ENCODE results near the gene SCN3A.

The SCN3A gene

DNA sequence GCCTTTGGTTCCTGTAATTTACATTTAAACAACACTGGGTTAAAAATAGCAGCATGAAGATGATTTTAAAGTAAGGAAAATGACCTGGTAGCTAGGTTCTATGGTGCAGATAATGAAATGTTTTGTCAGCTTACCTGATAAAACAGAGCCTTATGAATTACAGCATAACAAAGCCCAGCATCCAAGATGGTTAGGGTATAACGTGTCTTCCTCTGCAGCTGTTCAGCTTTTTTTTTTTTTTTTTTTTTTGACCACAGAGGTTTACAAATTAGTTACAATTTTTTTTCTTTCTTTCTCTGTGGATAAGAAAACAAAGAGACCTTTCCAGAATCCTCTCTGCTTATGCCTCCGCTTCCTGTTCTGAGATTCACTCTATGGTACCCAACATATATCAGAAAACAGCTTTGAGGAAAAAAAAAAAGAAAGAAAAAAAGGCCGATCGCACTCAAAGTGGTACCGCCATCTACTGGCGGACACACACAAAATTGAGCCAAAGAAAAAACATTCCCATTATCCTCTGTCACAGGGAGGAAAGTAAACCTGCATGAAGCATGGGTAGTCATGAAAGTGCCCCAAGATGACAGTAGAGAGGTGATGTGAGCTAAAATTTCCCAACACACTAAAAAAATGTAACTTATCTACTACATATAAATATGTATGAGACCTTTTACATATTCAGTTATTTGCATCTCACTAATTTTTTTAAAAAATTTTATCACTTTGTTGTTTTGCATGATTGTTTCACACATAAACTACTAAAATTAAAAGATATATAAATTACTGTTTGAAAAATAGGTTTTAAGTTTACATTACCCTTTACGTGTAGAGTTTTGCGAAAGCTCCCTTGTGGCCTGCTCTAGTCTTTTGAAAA lies at the start of gene SCN3A:
TSS of gene SCN3A (minus strand) at position 362 of the 871 bp plus-strand sequence. CDS start 27,656 bp downstream, outside the sequence.
- no peak for DNase-seq

DNA sequence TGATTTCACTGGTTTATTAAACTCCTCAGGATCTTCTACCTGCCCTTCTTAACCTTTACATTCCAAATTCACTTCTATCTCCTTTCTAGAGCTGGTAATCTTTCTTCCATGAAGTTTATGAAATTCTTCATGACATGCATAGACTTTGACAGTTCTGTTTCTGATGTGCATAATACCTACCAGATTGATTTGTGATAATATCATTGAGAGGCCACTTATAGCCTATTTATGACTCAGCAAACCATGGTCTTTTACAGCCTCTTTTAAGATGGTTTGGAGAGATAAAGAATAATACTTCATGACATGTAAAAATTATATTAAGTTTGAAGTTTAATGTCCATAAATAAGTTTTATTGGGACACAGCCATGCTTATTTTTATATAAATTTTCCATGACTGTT lies 49.3 kb upstream of the SCN3A start:
- DNase-seq = no peak

DNA sequence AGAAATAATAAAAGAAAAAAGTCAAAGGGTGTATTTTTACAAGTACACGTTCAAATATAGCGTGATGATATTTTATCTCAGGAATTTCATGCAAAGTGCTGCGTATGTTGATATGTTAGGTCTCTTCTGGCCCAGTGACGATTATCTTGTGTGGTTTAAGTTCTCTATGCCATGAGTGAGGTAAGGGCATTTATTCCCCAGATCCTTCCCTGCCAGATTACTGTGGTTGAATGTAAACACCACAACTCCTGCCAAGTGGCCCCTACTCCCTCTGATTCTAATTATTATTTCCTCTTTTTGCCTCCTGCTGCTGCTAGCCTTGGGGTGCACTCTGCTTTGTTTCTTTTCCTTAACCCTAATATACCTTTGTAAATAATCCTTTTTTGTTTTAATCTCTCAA lies 47.5 kb upstream of the SCN3A start:
- no peak for DNase-seq

DNA sequence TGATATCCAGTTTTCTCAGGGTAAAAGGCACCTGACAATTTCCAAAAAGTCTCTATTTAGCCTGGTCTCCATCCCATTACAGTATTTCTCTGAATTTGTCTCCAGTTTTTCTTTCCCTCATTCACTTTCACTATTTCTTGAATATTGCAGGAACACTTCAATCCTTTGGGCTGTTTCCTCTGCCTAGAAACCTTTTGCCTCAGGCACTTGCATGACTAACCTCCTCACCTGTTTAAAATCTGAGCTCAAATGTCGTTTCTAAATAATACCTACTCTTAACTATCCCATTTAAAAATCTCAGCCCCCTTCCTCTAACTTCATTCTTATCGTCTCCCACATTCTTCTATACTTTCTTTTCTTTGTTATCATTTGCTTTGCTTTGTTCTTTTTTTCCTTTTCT lies 44.4 kb upstream of the SCN3A start:
- no peak for DNase-seq

DNA sequence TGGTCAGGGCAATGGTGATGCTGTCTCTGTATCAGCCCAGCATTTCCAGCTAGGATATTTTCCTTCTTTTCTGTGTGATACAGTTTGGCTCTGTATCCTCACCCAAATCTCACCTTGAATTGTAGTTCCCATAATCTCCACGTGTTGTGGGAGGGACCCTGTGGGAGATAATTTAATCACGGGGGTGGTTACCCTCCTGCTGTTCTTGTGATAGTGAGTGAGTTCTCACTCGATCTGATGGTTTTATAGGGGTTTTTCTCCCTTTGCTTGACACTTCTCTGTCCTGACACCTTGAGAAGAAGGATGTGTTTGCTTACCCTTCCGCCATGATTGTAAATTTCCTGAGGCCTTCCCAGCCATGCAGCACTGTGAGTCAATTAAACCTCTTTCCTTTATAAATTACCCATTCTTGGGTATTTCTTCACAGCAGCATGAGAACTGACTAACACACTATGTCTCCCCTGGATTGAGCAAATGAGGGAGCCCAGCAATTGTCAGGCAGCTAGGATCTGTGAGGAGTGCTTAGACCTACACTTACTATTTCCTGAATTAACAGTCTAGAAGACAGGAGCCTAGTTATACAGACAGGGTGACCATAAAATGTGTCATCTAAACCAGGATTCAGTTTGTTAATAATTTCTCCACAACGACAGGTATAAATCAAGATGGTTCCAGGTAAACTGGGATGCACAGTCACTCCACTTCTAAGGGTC lies 41.4 kb upstream of the SCN3A start:
- no peak for DNase-seq

DNA sequence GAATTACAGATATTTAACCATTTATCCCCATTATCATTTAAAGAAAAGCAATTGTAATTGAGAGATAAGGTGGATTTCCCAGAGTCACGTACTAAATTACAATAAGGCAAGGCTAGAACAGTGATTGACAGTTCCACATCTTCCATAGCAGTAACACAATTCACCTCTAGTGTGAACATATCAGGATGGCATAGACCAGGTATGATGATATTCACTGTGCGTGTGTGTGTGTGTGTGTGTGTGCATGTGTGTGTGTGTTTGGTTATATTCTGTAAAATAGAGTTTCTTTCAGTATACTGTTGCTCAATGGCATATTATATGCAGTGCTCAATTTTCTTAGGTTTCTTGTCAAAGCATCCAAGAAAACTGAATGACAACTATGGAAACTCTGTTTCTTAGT lies 37.1 kb upstream of the SCN3A start:
- DNase-seq = no peak

DNA sequence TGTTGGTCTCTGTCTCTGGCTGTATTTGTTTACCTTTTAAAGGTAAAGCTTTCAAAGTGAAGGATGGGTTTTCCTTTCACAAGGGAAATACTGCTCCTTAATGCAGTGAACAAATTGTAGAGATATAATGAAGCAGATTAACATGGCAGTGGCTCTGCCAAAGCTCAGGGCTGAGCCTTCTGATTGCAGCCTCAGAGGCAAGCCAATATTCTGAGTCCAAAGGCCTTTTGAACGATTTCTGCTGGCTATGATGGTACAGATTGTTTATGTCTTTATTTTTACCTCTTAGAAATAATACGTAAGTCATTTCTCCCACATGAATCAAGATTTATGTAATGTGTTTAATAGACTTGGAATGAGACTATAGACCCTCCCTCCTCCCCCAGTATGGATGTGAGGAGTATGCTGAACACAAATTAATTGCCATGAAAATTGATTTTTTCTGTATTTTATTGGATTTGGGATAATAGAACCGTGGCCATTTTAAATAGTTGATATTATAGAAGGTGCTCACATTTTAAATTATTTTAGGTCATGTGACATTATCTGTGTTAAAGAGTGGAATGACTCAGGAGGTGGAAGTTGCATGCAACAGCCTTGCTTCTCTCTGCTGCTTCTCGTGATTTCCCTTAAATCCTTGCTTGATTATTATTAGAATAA lies 36.1 kb upstream of the SCN3A start:
- no peak for DNase-seq

DNA sequence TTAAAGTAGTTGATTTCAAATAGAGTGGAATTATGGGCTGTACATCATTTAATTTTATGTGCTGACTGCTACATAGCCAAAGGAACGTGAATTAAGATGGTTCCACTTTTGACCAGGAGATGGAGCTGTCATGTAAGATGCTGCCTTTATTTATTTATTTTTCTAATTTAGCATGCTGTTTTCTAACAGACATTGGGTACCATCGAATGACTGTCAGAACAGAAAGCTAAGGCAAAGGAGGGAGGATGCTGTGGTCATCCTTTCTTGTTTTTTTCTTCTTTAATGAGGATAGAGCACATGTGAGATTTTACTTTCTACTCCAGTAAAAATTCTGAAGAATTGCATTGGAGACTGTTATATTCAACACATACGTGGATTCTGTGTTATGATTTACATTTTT lies 35.4 kb upstream of the SCN3A start, which contains the start of gene SCN2A:
TSS of gene SCN2A (plus strand) at position 185 of the 400 bp plus-strand sequence. CDS start 56,410 bp downstream, outside the sequence.
- DNase-seq = no peak

DNA sequence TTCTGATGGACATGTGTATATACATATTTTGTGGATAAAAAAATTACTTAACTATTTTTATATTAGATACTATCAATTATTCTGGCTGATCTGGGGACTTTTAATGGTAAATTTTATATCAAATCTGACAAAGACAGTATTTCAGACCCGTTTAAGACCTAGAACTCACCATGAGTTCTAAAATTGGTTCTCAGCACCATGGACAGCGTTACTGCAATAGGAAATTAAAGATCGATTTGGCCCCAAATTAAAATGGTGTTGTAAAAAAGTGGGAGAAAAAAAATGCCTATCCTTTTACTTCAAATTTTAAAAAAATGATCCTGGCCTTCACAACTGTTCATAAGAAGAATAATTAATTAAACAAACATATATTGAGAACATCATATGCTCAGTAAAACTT lies 34.4 kb upstream of the SCN3A start:
- no peak for DNase-seq

DNA sequence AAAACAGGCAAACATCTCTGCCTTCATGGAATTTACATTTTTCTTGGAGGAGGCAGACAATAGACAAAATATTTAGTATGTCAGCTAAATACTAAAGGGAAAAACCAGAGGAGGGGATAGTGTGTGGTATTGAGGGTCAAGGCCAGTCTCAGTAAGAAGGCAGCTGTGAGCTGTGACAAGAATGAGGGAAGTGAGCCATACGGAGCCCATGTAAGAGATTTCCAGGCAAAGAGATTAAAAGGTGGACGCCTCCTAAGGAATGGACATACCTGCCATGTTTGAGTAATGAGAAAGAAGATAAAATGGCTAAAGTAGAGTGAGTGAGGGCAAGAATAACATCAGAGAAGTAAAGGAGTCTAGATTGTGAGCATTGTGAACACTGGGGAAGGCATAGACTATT lies 33.2 kb upstream of the SCN3A start:
- no peak for DNase-seq

DNA sequence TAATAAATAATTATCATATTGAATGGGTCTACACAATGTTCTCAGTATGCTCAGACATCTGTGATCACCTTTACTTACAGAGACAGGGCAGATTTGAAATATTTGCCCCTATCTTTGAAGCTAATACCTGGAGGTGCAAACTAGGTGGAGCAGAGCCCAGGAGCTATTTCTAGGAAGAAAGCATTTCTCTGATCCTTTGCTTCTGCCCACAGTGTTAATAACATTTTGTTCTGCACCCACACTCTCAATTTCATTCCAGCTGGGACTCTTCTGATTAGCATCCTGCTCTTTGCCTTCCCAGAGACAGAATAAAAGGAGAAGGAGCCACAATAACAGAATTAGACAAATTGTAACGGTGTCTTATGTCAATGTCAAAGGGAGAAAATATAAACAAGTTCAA lies 23.7 kb upstream of the SCN3A start:
- no peak for DNase-seq

DNA sequence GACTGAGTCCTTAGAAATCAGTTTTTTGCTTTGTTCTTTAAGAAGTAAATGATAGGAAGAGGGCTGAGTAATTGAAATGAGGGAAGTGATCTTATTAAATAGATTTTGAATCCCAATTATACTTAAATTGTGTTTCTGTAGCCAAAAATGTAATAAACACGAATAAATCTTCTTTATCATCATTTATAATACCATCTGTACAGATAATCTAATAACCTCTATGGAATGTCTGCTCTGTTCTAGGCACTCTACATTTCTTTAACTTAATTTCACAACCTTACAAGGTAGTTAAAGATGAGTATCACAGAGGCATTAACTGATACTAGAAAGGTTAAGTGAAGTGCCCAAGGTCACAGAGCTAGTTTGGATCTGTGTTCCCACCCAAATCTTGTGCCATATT lies 21.1 kb upstream of the SCN3A start:
- no peak for DNase-seq

DNA sequence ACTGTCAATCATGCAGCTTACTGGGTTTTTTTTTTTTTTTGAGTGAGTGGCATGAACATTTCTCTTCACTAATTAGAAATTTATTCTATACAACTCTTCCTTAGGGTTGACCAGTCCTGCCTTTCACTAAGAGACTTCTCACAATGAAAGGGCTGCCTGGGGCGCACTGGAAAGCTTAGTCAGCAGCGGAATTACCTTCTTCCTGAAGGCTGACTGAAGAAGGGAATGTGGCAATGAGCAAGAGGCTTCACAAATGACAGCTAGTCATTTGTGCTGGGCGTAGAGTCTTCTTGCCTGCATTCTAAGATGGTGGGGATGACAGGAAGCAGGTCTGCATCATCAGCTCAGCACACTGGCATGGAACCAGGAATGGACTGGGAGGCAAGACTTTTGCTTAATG lies 15.6 kb upstream of the SCN3A start:
- DNase-seq = no peak

DNA sequence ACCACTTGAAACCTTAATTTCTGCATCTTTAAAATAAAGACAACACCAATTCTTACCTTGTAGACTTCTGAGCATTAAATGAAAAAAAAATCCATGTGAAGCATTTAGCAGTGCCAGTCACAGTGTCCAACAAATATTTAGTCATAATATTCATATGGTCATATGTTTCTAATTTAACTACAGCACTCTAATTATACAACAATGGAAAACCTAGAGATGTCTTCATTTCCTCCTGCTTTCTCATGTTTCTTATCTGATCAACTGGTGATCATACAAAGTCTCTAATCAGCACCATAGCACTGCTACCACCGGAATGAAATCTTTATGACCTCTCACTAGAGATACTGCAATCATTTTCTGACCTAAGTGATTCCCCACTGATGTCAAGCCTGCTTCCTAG lies 10.2 kb upstream of the SCN3A start:
- no peak for DNase-seq

DNA sequence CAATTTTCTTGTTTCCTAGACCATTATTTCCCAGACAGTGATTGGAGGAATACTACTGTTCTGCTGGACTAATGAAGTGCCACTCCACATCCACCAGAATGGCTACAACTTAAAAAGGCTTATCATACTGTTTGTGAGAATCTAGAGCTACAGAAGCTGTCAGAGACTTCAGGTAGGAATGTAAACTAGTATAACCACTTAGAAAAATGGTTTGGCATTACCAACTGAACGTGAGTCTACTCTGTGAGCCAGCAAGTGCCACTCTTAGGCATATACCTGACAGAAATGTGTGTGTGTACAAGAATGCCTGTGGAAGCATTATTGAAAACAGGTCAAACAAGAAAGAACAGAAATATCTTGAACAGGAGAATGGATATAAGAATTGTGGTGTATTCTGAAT lies 4.2 kb upstream of the SCN3A start:
- no peak for DNase-seq

DNA sequence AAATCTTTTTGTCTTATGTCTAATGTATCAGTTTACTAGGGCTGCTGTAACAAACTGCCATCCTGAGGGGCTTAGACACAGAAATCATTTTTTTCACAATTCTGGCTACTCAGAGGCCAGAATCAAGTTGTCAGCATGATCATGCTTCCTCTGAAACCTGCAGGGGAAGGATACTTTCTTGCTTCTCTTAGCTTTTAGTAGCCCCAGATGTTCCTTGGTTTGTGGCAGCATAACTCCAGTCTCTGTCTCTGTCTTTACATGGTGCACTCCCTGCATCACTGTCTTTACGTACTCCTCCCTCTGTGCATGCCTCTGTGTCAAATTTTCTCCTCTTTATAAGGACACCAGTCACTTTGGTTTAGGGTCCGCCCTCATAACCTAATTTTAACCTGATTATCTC lies 2.0 kb upstream of the SCN3A start:
- no peak for DNase-seq

DNA sequence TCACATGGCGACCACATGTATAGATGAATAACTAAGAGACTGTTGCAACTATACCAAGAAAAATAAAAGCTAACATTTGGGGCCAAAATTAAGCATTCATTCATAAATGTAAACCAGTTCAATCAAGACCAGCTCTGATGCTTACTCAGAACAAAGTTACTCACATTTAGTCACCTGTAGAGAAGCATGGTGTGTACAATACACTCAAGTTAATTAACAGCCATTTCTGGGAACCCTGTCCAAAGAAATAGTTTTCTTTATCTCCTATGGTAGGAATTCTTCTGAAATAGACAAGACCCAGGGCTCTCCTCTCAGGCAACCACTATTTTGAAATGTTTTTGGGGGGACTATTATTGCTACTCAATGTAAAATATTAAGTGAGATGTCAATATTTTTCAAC lies 1.6 kb downstream of the SCN3A start:
- DNase-seq = no peak

DNA sequence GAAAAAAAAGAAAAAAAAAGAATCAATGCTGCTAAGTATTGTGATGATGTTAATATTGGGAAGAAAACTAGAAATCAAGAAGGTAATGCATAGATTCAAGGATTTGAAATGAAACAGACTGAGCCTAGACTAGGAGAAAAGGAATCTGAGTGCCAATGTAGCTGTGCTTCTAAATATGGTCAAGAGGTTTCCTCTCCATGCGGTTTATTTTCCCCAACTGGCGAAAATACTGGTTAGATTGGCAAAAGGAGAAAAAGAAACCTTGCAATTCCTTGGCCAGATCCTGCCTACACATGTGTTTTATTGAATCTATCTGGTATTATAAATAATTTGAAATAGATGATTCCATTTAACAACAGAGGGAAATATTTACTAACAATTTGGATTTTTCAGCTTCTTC lies 5.7 kb downstream of the SCN3A start:
- no peak for DNase-seq

DNA sequence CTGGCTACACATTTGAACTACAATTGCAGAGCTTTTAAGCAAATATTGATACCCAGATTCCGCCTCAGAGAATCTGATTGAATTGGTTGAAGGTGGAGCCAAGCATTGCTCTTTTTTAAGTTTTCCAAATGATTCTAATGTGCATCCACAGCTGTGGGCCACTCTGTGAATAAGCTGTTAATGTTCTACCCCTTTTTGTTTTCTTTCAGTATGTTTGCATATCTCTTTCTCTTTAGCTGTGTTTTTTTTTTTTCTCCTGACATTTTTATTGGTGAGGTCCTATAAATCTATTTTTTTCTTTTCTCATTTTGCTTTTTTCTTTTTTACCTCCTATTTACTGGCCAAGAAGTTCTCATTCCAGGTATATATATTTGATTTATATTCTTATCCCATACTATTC lies 6.5 kb downstream of the SCN3A start:
- no peak for DNase-seq

DNA sequence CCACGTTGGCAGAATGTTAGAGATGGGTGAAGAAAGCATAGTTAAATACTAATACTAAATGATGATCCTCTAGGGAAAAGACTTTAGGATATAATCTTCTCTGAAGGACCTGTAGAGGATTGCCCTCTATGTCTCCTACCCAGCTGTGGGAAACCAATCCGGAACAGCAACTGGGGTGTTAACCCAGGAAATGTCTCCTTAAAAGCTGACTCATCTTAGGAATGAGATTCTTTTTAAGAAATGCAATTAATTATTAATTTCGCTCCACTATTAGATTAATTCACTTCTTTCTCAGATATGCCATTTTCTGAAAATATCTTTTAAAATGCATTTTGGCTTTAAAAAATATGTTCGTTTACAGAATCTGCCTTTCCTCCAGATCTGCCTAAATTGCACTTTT lies 7.4 kb downstream of the SCN3A start:
- no peak for DNase-seq

DNA sequence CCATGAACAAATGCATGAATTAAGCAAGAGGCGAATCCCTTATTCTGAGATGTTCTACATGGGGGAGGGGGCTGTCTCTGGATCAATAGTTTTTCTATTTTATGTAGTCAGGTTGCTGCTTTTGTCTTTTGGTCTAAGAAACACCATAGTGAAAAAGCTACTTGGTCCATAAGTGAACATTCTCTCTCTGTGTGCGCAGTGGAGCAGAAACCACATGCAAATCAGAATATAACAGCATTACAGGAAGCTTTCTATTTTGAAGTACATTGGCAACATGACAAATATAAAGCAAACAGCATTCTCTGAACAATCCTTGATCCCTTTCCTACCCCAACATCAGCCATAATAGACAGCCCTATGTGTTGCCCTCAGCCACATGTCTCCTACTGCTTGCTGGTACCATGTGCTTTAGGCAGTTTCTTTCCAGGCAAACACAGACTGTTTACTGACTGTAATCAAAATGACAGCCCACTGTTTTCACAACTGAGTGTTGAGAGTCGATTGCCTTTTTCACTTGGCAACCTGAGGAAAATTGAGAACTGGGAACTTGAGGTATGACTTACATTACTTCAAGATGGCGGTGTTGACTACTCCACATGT lies 10.6 kb downstream of the SCN3A start:
- DNase-seq = no peak

DNA sequence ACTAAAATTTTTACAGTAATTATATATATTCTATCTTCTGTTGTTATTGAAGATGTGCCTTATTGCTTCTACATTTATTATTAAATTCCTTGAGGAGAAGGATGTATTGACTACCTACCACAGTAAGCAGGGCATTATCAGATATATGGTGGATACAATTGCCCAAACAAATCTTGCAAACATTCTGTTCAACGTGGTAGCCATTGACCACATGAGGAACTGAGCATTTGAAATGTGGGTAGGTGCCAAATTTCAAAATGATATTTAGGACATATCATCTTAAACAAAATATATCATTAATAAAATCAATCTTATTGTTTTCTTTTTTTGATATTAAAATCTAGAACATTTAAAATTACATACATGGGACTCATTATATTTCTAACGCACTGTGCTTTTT lies 11.1 kb downstream of the SCN3A start:
- no peak for DNase-seq

DNA sequence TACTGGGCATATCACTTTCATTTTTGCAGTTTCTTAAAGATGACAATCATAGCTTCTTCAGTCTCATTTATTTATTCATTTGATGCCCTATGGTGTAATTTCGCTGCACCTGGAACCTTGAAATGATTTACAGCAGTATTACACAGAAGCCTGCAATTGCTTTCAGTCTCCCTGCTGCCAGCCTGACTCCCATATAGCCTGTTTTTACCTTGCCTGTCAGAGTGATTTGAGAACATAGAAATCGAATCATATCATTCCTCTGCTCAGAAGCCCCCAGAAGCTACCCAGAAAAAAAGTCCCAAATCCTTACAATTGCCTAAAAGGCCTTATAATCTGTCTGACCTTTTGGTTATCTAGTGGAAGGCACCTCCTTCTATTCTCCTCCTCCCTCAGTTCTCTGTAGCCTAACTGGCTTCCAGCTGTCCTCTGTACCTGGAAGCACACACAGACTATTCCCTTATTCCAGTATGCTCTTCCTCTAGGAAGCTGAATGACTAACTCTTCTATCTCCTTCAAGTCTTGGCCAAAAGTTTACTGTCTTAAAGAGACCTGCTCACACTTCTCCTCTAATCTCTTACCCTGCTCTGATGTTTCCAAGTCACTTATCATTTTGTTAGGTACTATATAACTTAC lies 12.6 kb downstream of the SCN3A start:
- DNase-seq = no peak

All from NCI-H69 (cell line).